Measurements from ENCODE around the gene COG1.

- TF ChIP-seq TSHZ1 (CRISPR knock-in tag; IDR thresholded peaks at IDR 0.05) (no peak), NFRKB (IDR thresholded peaks at IDR 0.05; ENCODE audit: low read depth) (no peak)
These were observed 31.4 kb downstream of the COG1 start for GRCh38 chr17:73224237-73224636.

Measured in K562 (cell line).